H9 (cell line): ENCODE results near the gene TMEM184A. TPM values are rescaled to one million over a fixed set of nuclear protein-coding genes. Genes with fewer than 3 reads are reported as not detected.

Source experiments
- DNase-seq: peaks from one replicate; pipeline ENCODE4 v3.0.0-alpha.2; 2017
- H2AFZ ChIP-seq: one replicate; pipeline ENCODE4 v1.6.1; 2013; ENCODE audit warnings: mild to moderate bottlenecking, low read length, control low read depth, moderate library complexity
- H2AK5ac ChIP-seq: 2 replicates; pipeline ENCODE4 v1.6.1; 2013; ENCODE audit warnings: low read length, control low read depth, mixed read lengths; ENCODE audit not compliant: insufficient read length
- H2BK120ac ChIP-seq: one replicate; pipeline ENCODE4 v1.6.1; 2013; ENCODE audit warnings: low read depth, mild to moderate bottlenecking, low read length, control low read depth, inconsistent platforms; ENCODE audit not compliant: poor library complexity, severe bottlenecking
- H2BK12ac ChIP-seq: 2 replicates; pipeline ENCODE4 v1.6.1; 2013; ENCODE audit warnings: low read length, control low read depth, mixed read lengths, low read depth; ENCODE audit not compliant: insufficient read length
- H2BK15ac ChIP-seq: 2 replicates; pipeline ENCODE4 v1.6.1; 2013; ENCODE audit warnings: low read depth, low read length, control low read depth
- H2BK20ac ChIP-seq: one replicate; pipeline ENCODE4 v1.6.1; 2013; ENCODE audit warnings: low read depth, mild to moderate bottlenecking, low read length, control low read depth, inconsistent platforms; ENCODE audit not compliant: poor library complexity, severe bottlenecking
- H2BK5ac ChIP-seq: 2 replicates; pipeline ENCODE4 v1.6.1; 2013; ENCODE audit warnings: low read length, control low read depth, mixed read lengths; ENCODE audit not compliant: insufficient read length
- H3K14ac ChIP-seq: 2 replicates; pipeline ENCODE4 v1.6.1; 2013; ENCODE audit warnings: low read length, control low read depth; ENCODE audit not compliant: insufficient read depth
- H3K18ac ChIP-seq: 2 replicates; pipeline ENCODE4 v1.6.1; 2013; ENCODE audit warnings: low read depth, mild to moderate bottlenecking, mixed read lengths, low read length, control low read depth; ENCODE audit not compliant: insufficient read length
- H3K23ac ChIP-seq: 2 replicates; pipeline ENCODE4 v1.6.1; 2013; ENCODE audit warnings: low read length, control low read depth, mixed read lengths, low read depth; ENCODE audit not compliant: insufficient read length
- H3K23me2 ChIP-seq: 2 replicates; pipeline ENCODE4 v1.6.1; 2013; ENCODE audit warnings: low read depth, mild to moderate bottlenecking, mixed read lengths, low read length, control low read depth; ENCODE audit not compliant: insufficient read length, poor library complexity, severe bottlenecking
- H3K27ac ChIP-seq: 2 replicates; pipeline ENCODE4 v1.5.1; 2013; ENCODE audit warnings: low read length, control low read depth, mixed read lengths, low read depth; ENCODE audit not compliant: insufficient read length
- H3K27me3 ChIP-seq: 2 replicates; pipeline ENCODE4 v1.6.1; 2013; ENCODE audit warnings: low read length, control low read depth, inconsistent platforms; ENCODE audit not compliant: insufficient read depth
- H3K4ac ChIP-seq: 2 replicates; pipeline ENCODE4 v1.6.1; 2013; ENCODE audit warnings: low read depth, mild to moderate bottlenecking, control low read depth, inconsistent platforms, low read length, moderate library complexity
- H3K4me1 ChIP-seq: 2 replicates; pipeline ENCODE4 v1.6.1; 2013; ENCODE audit warnings: low read length, control low read depth, inconsistent platforms; ENCODE audit not compliant: insufficient read depth
- H3K4me2 ChIP-seq: 2 replicates; pipeline ENCODE4 v1.6.1; 2013; ENCODE audit warnings: low read length, control low read depth, mixed read lengths; ENCODE audit not compliant: insufficient read length, insufficient read depth
- H3K56ac ChIP-seq: 2 replicates; pipeline ENCODE4 v1.6.1; 2013; ENCODE audit warnings: low read depth, mild to moderate bottlenecking, mixed read lengths, low read length, control low read depth; ENCODE audit not compliant: insufficient read length
- H3K79me1 ChIP-seq: 2 replicates; pipeline ENCODE4 v1.6.1; 2013; ENCODE audit warnings: low read depth, mild to moderate bottlenecking, moderate library complexity, low read length, control low read depth, inconsistent platforms; ENCODE audit not compliant: insufficient read depth, poor library complexity, severe bottlenecking
- H3K79me2 ChIP-seq: 2 replicates; pipeline ENCODE4 v1.6.1; 2013; ENCODE audit warnings: low read length, control low read depth, inconsistent platforms; ENCODE audit not compliant: insufficient read depth
- H3K9ac ChIP-seq: 2 replicates; pipeline ENCODE4 v1.6.1; 2013; ENCODE audit warnings: low read length, control low read depth, mixed read lengths; ENCODE audit not compliant: insufficient read length; ENCODE audit errors: extremely low read depth
- H3K9me3 ChIP-seq: one replicate; pipeline ENCODE4 v1.6.1; 2013; ENCODE audit warnings: low read depth, low read length, inconsistent platforms; ENCODE audit not compliant: control insufficient read depth
- H3T11ph ChIP-seq: one replicate; pipeline ENCODE4 v1.6.1; 2013; ENCODE audit warnings: mild to moderate bottlenecking, low read length, control low read depth, inconsistent platforms
- H4K20me1 ChIP-seq: one replicate; pipeline ENCODE4 v1.6.1; 2013; ENCODE audit not compliant: control insufficient read depth, insufficient read length, insufficient read depth
- H4K5ac ChIP-seq: 2 replicates; pipeline ENCODE4 v1.6.1; 2013; ENCODE audit warnings: low read depth, mild to moderate bottlenecking, mixed read lengths, low read length, control low read depth; ENCODE audit not compliant: insufficient read length
- H4K8ac ChIP-seq: replicated peaks from 2 replicates; pipeline ENCODE4 v1.6.1; 2013; ENCODE audit warnings: low read length, control low read depth, mixed read lengths, low read depth; ENCODE audit not compliant: insufficient read length
- H4K91ac ChIP-seq: 2 replicates; pipeline ENCODE4 v1.6.1; 2013; ENCODE audit warnings: low read depth, mild to moderate bottlenecking, moderate library complexity, mixed read lengths, low read length, control low read depth; ENCODE audit not compliant: insufficient read length
- H3K27ac Mint-ChIP-seq, 3 experiments: 2 replicates in 2 of 3; 3 replicates in 1 of 3; pipeline ENCODE4 v1.8.0; 2020 to 2021; ENCODE audit warnings: mixed read lengths in 3 of 3, mild to moderate bottlenecking in 1 of 3, moderate library complexity in 1 of 3
- H3K27me3 Mint-ChIP-seq: 2 replicates; pipeline ENCODE4 v1.8.0; 2021; ENCODE audit warnings: low read depth, mild to moderate bottlenecking, moderate library complexity, mixed read lengths
- H3K36me3 Mint-ChIP-seq, 3 experiments: 2 replicates in 2 of 3; 3 replicates in 1 of 3; pipeline ENCODE4 v1.8.0; 2020 to 2021; ENCODE audit warnings: low read depth in 3 of 3, mixed read lengths in 3 of 3; ENCODE audit not compliant: insufficient read depth in 1 of 3
- H3K4me1 Mint-ChIP-seq, 2 experiments: 2 replicates each; pipeline ENCODE4 v1.8.0; 2020; ENCODE audit warnings: mixed read lengths in 2 of 2
- H3K4me3 Mint-ChIP-seq, 2 experiments: 2 replicates in 1 of 2; 3 replicates in 1 of 2; pipeline ENCODE4 v1.8.0; 2020 to 2021; ENCODE audit warnings: mild to moderate bottlenecking in 2 of 2, mixed read lengths in 2 of 2, moderate library complexity in 1 of 2
- H3K9me3 Mint-ChIP-seq, 2 experiments: 2 replicates in 1 of 2; 3 replicates in 1 of 2; pipeline ENCODE4 v1.8.0; 2020; ENCODE audit warnings: mild to moderate bottlenecking in 2 of 2, mixed read lengths in 2 of 2, moderate library complexity in 1 of 2
- WGBS: extraction: QIAGEN DNeasy Blood & Tissue Kit; methylation state at CpG from one replicate; pipeline ENCODE4 v1.1.7; 2013; ENCODE audit warnings: missing lambda C conversion rate, low lambda C conversion rate, mixed read lengths; ENCODE audit not compliant: insufficient read length; ENCODE audit errors: extremely low coverage; 5-methylcytosine and 5-hydroxymethylcytosine counted together
- total RNA-seq: library from RNA; stranded (reverse); gene quantifications from 2 replicates; pipeline ENCODE4 v1.2.1, GENCODE V29; 2021
- TF ChIP-seq, protein P1 (sequence below): fragments of 200-600 bp; sonication (generic); conservative IDR thresholded peaks from 3 replicates; pipeline ENCODE4 v1.8.0; 2021; ENCODE audit warnings: antibody characterized with exemption, mild to moderate bottlenecking

The TMEM184A gene
- total RNA-seq, 1 experiment from 2014 or later, result 1.3 TPM

DNA sequence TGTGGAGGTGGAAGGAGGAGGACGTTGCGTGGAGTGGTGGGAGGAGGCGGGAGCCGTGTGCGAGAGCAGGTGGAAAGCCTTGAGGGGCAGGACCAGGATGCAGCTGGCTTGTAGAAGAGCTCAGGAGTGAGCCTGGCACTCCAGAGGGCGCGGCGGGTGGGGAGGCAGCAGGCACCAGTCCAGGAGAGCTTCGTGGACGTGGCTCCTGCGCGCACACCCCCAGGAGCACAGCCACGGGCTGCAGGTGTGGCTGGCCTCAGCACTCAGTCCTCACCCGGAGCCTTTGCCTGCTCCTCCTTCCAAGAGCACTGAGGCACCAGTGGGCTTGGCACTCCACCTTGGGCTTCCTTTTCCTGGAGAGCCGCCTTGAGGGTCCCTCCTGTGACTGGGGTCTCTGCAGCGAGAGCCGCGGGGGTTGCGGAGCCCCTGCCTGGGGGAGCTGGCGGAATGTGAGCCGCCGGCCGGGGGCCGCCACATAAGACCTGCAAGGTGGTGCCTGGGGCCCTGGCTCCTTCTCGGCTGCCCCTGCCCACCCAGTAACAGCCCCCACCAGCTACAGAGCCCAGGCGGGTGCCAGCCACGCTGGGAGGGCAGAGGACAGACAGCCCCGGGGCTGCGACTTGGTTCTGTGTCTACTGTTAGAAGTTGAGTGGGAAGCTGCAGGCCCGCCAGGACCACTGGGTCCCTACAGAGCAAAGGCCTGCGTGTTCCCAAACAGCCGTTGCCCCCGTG is 14.4 kb downstream of the TMEM184A start:
- H3K36me3 Mint-ChIP-seq, result peaks cover 3 to 15% (median 6%) of the 10 kb centered on the region in 3 experiments; a peak in 4 of 7 replicates
- TF ChIP-seq, protein P1, sequence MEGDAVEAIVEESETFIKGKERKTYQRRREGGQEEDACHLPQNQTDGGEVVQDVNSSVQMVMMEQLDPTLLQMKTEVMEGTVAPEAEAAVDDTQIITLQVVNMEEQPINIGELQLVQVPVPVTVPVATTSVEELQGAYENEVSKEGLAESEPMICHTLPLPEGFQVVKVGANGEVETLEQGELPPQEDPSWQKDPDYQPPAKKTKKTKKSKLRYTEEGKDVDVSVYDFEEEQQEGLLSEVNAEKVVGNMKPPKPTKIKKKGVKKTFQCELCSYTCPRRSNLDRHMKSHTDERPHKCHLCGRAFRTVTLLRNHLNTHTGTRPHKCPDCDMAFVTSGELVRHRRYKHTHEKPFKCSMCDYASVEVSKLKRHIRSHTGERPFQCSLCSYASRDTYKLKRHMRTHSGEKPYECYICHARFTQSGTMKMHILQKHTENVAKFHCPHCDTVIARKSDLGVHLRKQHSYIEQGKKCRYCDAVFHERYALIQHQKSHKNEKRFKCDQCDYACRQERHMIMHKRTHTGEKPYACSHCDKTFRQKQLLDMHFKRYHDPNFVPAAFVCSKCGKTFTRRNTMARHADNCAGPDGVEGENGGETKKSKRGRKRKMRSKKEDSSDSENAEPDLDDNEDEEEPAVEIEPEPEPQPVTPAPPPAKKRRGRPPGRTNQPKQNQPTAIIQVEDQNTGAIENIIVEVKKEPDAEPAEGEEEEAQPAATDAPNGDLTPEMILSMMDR, result no peak
- Histone ChIP-seq H2AFZ (no peak overlapping the region), H4K20me1 (no peaks in the 10 kb centered on the region), H3K18ac (no peak overlapping the region), H4K91ac (no peak overlapping the region), H3K79me2 (no peaks in the 10 kb centered on the region), H3K56ac (no peak overlapping the region), H3K4me2 (no peak overlapping the region), H3K27me3 (no peaks in the 10 kb centered on the region), H2BK12ac (no peak overlapping the region), H3K14ac (no peak overlapping the region), H2BK20ac (no peak overlapping the region), H3K9ac (no peak overlapping the region), H4K5ac (no peak overlapping the region), H4K8ac (no peak overlapping the region), H3K27ac (no peak overlapping the region), H3T11ph (no peak overlapping the region), H2BK5ac (no peak overlapping the region), H3K79me1 (no peaks in the 10 kb centered on the region), H3K23ac (no peak overlapping the region), H2BK120ac (no peak overlapping the region), H3K4ac (no peak overlapping the region), H2AK5ac (no peak overlapping the region), H2BK15ac (no peak overlapping the region), H3K23me2 (no peaks in the 10 kb centered on the region), H3K9me3 (no peaks in the 10 kb centered on the region), H3K4me1 (no peaks in the 10 kb centered on the region)
- no peaks in the 10 kb centered on the region for H3K9me3 Mint-ChIP-seq
- no peaks in the 10 kb centered on the region for H3K27me3 Mint-ChIP-seq
- peaks cover 5 to 8% of the 10 kb centered on the region in 2 experiments for H3K4me1 Mint-ChIP-seq
- WGBS, result no CpG with 5 or more reads among the region's 33 CpGs
- peak overlapping the region in 2 of 3 experiments; percentile 35 to 68; a peak in 2 of 7 replicates for H3K27ac Mint-ChIP-seq
- no peak for DNase-seq
- H3K4me3 Mint-ChIP-seq, result no peak overlapping the region
